ENCODE measurements around the gene NSG1. TPM values are rescaled to one million over a fixed set of nuclear protein-coding genes. Genes with fewer than 3 reads are reported as not detected.
A peak's percentile ranks its signal among the peaks of the same experiment; 100 is the strongest.

Gene NSG1
- polyA plus RNA-seq, 1 of the 3 experiments (the other 2 are of a cell fraction) = 11.4 TPM

DNA sequence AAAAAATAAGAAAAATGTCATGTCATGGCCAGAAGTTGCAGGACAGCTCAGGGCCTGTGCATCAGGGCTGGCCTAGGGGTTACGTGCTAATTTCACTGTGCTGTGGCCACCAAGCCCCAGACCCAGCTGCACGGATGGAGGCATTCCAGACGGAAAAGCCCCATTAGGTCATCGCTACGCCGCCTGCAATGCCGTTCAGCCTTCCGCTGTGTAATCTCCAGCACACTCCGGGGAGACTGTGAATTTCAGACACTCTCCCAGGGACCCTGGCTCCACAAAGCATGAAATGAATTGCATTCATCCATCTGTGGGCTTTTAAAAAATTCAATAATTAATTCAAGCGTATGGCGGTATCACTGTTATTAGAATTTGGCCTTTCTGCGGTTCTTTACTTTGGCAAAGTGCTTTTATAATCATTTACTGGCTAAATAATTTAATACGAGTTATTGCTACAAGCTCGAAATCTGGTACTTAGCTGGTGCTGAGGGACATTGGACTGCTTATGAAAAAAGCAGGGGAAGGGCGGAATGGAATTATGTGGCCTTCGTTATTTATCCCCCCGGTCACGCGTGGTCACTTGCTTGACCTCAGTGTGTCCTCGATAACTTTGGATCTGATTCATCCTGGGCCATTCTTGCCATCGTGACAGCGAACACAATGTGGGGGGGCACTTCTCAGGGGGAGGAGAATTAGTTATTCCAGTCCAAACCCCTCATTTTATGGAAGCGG, 9.0 kb upstream of the NSG1 start (continued):
- TF ChIP-seq, protein P1, sequence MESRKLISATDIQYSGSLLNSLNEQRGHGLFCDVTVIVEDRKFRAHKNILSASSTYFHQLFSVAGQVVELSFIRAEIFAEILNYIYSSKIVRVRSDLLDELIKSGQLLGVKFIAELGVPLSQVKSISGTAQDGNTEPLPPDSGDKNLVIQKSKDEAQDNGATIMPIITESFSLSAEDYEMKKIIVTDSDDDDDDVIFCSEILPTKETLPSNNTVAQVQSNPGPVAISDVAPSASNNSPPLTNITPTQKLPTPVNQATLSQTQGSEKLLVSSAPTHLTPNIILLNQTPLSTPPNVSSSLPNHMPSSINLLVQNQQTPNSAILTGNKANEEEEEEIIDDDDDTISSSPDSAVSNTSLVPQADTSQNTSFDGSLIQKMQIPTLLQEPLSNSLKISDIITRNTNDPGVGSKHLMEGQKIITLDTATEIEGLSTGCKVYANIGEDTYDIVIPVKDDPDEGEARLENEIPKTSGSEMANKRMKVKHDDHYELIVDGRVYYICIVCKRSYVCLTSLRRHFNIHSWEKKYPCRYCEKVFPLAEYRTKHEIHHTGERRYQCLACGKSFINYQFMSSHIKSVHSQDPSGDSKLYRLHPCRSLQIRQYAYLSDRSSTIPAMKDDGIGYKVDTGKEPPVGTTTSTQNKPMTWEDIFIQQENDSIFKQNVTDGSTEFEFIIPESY (IDR thresholded peaks at IDR 0.05; ENCODE audit: borderline replicate concordance, low read depth) = no peak
- TF ChIP-seq JUND (IDR thresholded peaks at IDR 0.05) = no peak
- no peak for TF ChIP-seq MEF2A (IDR thresholded peaks at IDR 0.05; ENCODE audit: borderline replicate concordance, low read depth)
- TF ChIP-seq RXRA (IDR thresholded peaks at IDR 0.05; ENCODE audit: borderline replicate concordance, low read depth) = no peak

DNA sequence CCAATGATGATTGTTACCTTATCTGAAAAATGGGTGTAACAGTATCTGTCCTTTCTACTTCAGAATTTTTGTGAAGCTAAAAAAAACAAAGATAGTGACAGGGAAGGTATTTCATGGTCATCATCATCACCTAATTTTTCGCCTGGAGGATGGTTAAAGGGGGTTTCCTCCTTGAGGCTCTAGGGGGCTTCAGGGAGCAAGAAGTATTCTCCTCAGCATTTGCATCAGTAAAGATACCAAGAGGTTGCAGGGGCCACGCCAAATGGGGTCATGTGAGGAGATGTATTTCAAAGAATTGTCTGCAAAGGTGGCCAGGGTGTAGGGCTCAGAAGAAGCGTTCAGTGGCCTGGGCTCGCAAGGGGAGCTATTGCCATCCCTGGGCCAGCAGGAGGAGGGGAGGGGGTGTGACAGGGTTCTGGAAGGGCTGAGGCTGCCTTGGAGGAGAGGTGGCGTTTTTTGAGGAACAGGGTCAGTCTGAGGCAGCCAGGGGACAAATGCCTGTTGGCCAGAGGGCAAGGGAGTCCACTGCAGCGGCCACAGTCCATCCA, 7.3 kb upstream of the NSG1 start:
- DNase-seq = no peak
- H3K4me3 ChIP-seq (ENCODE audit: low read depth in 2 of 2, low read length in 1 of 2) = no peak overlapping the region
- no peaks in the 10 kb centered on the region for H3F3A ChIP-seq (replicated peaks; ENCODE audit: insufficient read depth)
- no peaks in the 10 kb centered on the region for H4K20me1 ChIP-seq (ENCODE audit: insufficient read depth)
- H3K4me2 ChIP-seq = no peak overlapping the region
- CTCF ChIA-PET = interaction anchor here (1.0 to 1.6 kb wide), 4 partner anchors 12 to 76 kb away, joined by 3 to 4 read pairs (median 3); no protein-coding TSS in a partner anchor
- no peaks in the 10 kb centered on the region for H3K9me2 ChIP-seq
- 50% methylated on average over 6 of the region's 6 CpGs for WGBS (ENCODE audit: low lambda C conversion rate)
- H3K27ac ChIP-seq (ENCODE audit: low read depth in 2 of 2, low read length in 1 of 2) = no peak overlapping the region
- peaks cover 18% of the 10 kb centered on the region for H3K27me3 ChIP-seq (ENCODE audit: insufficient read depth)
- no peaks in the 10 kb centered on the region for H3K9me3 ChIP-seq
- H3K36me3 ChIP-seq (replicated peaks in 1 of 2; ENCODE audit: control insufficient read depth in 1 of 2, insufficient read depth in 2 of 2, low read length in 1 of 2) = no peaks in the 10 kb centered on the region
- TF ChIP-seq, protein P2, sequence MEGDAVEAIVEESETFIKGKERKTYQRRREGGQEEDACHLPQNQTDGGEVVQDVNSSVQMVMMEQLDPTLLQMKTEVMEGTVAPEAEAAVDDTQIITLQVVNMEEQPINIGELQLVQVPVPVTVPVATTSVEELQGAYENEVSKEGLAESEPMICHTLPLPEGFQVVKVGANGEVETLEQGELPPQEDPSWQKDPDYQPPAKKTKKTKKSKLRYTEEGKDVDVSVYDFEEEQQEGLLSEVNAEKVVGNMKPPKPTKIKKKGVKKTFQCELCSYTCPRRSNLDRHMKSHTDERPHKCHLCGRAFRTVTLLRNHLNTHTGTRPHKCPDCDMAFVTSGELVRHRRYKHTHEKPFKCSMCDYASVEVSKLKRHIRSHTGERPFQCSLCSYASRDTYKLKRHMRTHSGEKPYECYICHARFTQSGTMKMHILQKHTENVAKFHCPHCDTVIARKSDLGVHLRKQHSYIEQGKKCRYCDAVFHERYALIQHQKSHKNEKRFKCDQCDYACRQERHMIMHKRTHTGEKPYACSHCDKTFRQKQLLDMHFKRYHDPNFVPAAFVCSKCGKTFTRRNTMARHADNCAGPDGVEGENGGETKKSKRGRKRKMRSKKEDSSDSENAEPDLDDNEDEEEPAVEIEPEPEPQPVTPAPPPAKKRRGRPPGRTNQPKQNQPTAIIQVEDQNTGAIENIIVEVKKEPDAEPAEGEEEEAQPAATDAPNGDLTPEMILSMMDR (IDR thresholded peaks at IDR 0.05) = peak; percentile 17; the same call in 1 of the 2 replicates
- TF ChIP-seq, protein P3, sequence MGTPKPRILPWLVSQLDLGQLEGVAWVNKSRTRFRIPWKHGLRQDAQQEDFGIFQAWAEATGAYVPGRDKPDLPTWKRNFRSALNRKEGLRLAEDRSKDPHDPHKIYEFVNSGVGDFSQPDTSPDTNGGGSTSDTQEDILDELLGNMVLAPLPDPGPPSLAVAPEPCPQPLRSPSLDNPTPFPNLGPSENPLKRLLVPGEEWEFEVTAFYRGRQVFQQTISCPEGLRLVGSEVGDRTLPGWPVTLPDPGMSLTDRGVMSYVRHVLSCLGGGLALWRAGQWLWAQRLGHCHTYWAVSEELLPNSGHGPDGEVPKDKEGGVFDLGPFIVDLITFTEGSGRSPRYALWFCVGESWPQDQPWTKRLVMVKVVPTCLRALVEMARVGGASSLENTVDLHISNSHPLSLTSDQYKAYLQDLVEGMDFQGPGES (IDR thresholded peaks at IDR 0.05; ENCODE audit: low read depth, low read length) = no peak
- no peak for TF ChIP-seq TCF12 (IDR thresholded peaks at IDR 0.05)
- H3K4me1 ChIP-seq (ENCODE audit: control insufficient read depth in 1 of 2, insufficient read depth in 2 of 2, low read depth in 1 of 2, low read length in 1 of 2) = no peaks in the 10 kb centered on the region; a peak in 1 of 4 replicates
- H3K9ac ChIP-seq = no peak overlapping the region
- H2AFZ ChIP-seq (ENCODE audit: low read depth) = no peak overlapping the region
- no peaks in the 10 kb centered on the region for H3K79me2 ChIP-seq (ENCODE audit: insufficient read depth)
- POLR2A ChIA-PET = no interaction called here

DNA sequence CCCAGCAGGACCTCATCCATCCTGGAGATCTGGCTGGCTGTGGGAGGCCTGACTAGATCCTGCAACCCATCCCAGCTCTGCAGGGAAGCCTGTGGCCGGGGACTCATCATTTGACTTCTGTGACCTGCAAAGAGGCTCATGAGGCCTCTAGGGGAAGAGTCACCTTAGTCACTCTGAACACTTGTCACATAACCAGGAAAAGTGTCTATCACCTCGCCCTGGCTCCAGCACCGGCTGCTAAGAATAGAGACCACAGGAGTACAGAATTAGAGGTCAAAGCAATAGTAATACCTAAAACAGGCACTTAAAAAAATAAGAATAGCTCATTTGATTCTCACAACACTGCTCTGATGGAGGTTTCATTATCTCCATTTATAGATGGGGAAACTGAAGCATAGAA, 3.8 kb upstream of the NSG1 start:
- Histone ChIP-seq H3K9me3 (no peaks in the 10 kb centered on the region), H3K4me3 (ENCODE audit: low read depth in 2 of 2, low read length in 1 of 2) (no peak overlapping the region), H3K36me3 (replicated peaks in 1 of 2; ENCODE audit: control insufficient read depth in 1 of 2, insufficient read depth in 2 of 2, low read length in 1 of 2) (no peaks in the 10 kb centered on the region), H3K27ac (ENCODE audit: low read depth in 2 of 2, low read length in 1 of 2) (no peak overlapping the region), H3K27me3 (ENCODE audit: insufficient read depth) (peaks cover 11% of the 10 kb centered on the region), H3F3A (replicated peaks; ENCODE audit: insufficient read depth) (no peaks in the 10 kb centered on the region), H3K9ac (no peak overlapping the region), H3K4me1 (ENCODE audit: control insufficient read depth in 1 of 2, insufficient read depth in 2 of 2, low read depth in 1 of 2, low read length in 1 of 2) (peaks cover 0 to 11% of the 10 kb centered on the region in 2 experiments; a peak in 1 of 4 replicates), H3K9me2 (no peaks in the 10 kb centered on the region), H2AFZ (ENCODE audit: low read depth) (no peak overlapping the region), H3K79me2 (ENCODE audit: insufficient read depth) (no peaks in the 10 kb centered on the region), H4K20me1 (ENCODE audit: insufficient read depth) (no peaks in the 10 kb centered on the region), H3K4me2 (no peak overlapping the region)
- 52% methylated on average over 3 of the region's 3 CpGs for WGBS (ENCODE audit: low lambda C conversion rate)
- TF ChIP-seq, protein P4, sequence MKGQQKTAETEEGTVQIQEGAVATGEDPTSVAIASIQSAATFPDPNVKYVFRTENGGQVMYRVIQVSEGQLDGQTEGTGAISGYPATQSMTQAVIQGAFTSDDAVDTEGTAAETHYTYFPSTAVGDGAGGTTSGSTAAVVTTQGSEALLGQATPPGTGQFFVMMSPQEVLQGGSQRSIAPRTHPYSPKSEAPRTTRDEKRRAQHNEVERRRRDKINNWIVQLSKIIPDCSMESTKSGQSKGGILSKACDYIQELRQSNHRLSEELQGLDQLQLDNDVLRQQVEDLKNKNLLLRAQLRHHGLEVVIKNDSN (IDR thresholded peaks at IDR 0.05; ENCODE audit: borderline replicate concordance, low read depth) = no peak
- TF ChIP-seq, protein P5, sequence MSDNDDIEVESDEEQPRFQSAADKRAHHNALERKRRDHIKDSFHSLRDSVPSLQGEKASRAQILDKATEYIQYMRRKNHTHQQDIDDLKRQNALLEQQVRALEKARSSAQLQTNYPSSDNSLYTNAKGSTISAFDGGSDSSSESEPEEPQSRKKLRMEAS (IDR thresholded peaks at IDR 0.05; ENCODE audit: low read depth) = no peak
- no peak for TF ChIP-seq TEAD4 (IDR thresholded peaks at IDR 0.05; ENCODE audit: borderline replicate concordance, insufficient read depth)
- ChIA-PET POLR2A (no interaction called here), CTCF (interaction anchor here (2.2 kb wide), 1 partner anchor 45 kb away, joined by 12 read pairs; no protein-coding TSS in a partner anchor)
- DNase-seq = no peak
